Occipital lobe (tissue), 2 donors: Measurements from ENCODE around the gene SYNGR1. TPM values are rescaled to one million over a fixed set of nuclear protein-coding genes. Genes with fewer than 3 reads are reported as not detected.

Experiments used
- DNase-seq: peaks from one replicate; lab custom pipeline; 2025; lab: John Stamatoyannopoulos, UW
- total RNA-seq: library from RNA; depleted of rRNA; stranded (reverse); fragments of >200 nt; gene quantifications from one replicate; pipeline ENCODE4 v1.2.3, GENCODE V29; 2014

SYNGR1 gene
- total RNA-seq, 1 donor from 2014 or later: 63.9 TPM

- no peak for DNase-seq
Observed at GRCh38 chr22:39368461-39368911, 18.7 kb downstream of the SYNGR1 start.

- no peak for DNase-seq
Observed at GRCh38 chr22:39369186-39369585, 19.4 kb downstream of the SYNGR1 start.

- no peak for DNase-seq
Observed at GRCh38 chr22:39369586-39369985, 19.8 kb downstream of the SYNGR1 start.

- DNase-seq: no peak
Observed at GRCh38 chr22:39371732-39372131, 21.9 kb downstream of the SYNGR1 start.

GRCh38 chr22:39374191-39374590 lies 24.4 kb downstream of the SYNGR1 start:
- DNase-seq: no peak

- DNase-seq: no peak
Observed at GRCh38 chr22:39374801-39375200, 25.0 kb downstream of the SYNGR1 start.

- no peak for DNase-seq
Observed at GRCh38 chr22:39375646-39376045, 25.9 kb downstream of the SYNGR1 start.

GRCh38 chr22:39379756-39380730 lies 30.3 kb downstream of the SYNGR1 start:
- no peak for DNase-seq

GRCh38 chr22:39381009-39381755 lies 31.4 kb downstream of the SYNGR1 start:
- DNase-seq: no peak

- no peak for DNase-seq
Observed at GRCh38 chr22:39381930-39382329, 32.1 kb downstream of the SYNGR1 start.

GRCh38 chr22:39382410-39382809 lies 32.6 kb downstream of the SYNGR1 start:
- no peak for DNase-seq

GRCh38 chr22:39383841-39384625 lies 34.2 kb downstream of the SYNGR1 start:
- no peak for DNase-seq

GRCh38 chr22:39384750-39385480 lies 35.1 kb downstream of the SYNGR1 start:
- DNase-seq: no peak

GRCh38 chr22:39388261-39389011 lies 38.6 kb downstream of the SYNGR1 start:
- peak; percentile 63 for DNase-seq

GRCh38 chr22:39389420-39389819 lies 39.6 kb downstream of the SYNGR1 start:
- DNase-seq: no peak

GRCh38 chr22:39392341-39392948 lies 42.7 kb downstream of the SYNGR1 start:
- no peak for DNase-seq

- no peak for DNase-seq
Observed at GRCh38 chr22:39395936-39396796, 46.4 kb downstream of the SYNGR1 start.

- no peak for DNase-seq
Observed at GRCh38 chr22:39396797-39397195, 47.0 kb downstream of the SYNGR1 start.

- no peak for DNase-seq
Observed at GRCh38 chr22:39401301-39401631, 51.5 kb downstream of the SYNGR1 start.
